Neural cell (in vitro differentiated cells): Measurements from ENCODE around the gene MMS19. TPM values are rescaled to one million over a fixed set of nuclear protein-coding genes. Genes with fewer than 3 reads are reported as not detected.

ENCODE experiments used
- H2AFZ ChIP-seq: fragments of 200-600, 300-800 bp; sonication (generic), shearing (Covaris generic); 2 replicates; pipeline ENCODE4 v1.6.0; 2014; ENCODE audit warnings: low read depth, mild to moderate bottlenecking, antibody characterized with exemption, low read length, moderate library complexity
- H3F3A ChIP-seq: fragments of 200-600 bp; shearing (Covaris generic); 2 replicates; pipeline ENCODE4 v1.6.1; 2016; ENCODE audit warnings: mild to moderate bottlenecking, moderate library complexity, mixed read lengths, antibody characterized with exemption, low read length; ENCODE audit not compliant: insufficient read depth, poor library complexity, severe bottlenecking
- H3K27ac ChIP-seq: fragments of 200-600, 300-800 bp; sonication (generic), shearing (Covaris generic); 2 replicates; pipeline ENCODE4 v1.5.1; 2014; ENCODE audit warnings: mild to moderate bottlenecking, low read length, moderate library complexity
- H3K27me3 ChIP-seq: fragments of 300-800, 200-600 bp; sonication (generic), shearing (Covaris generic); 2 replicates; pipeline ENCODE4 v1.6.0; 2014; ENCODE audit warnings: mild to moderate bottlenecking, low read depth, low read length, moderate library complexity; ENCODE audit not compliant: insufficient read depth
- H3K36me3 ChIP-seq: fragments of 300-800, 200-600 bp; sonication (generic), shearing (Covaris generic); 2 replicates; pipeline ENCODE4 v1.5.1; 2014; ENCODE audit warnings: mild to moderate bottlenecking, antibody characterized with exemption, low read length, moderate library complexity; ENCODE audit not compliant: insufficient read depth
- H3K4me2 ChIP-seq: fragments of 300-800, 200-600 bp; sonication (generic), shearing (Covaris generic); 2 replicates; pipeline ENCODE4 v1.6.0; 2014; ENCODE audit warnings: mild to moderate bottlenecking, low read length
- H3K4me3 ChIP-seq: fragments of 300-800, 200-600 bp; sonication (generic), shearing (Covaris generic); 2 replicates; pipeline ENCODE4 v1.5.1; 2014; ENCODE audit warnings: mild to moderate bottlenecking, low read length, moderate library complexity
- H3K79me2 ChIP-seq: fragments of 200-600 bp; shearing (Covaris generic); replicated peaks from 2 replicates; pipeline ENCODE4 v1.6.0; 2014; ENCODE audit warnings: mild to moderate bottlenecking, low read length, moderate library complexity; ENCODE audit not compliant: insufficient read depth
- H3K9ac ChIP-seq: fragments of 300-800, 200-600 bp; sonication (generic), shearing (Covaris generic); 2 replicates; pipeline ENCODE4 v1.6.1; 2016; ENCODE audit warnings: mild to moderate bottlenecking, low read length, mixed read lengths
- H3K9me2 ChIP-seq: fragments of 200-600 bp; shearing (Covaris generic); 2 replicates; pipeline ENCODE4 v1.6.1; 2016; ENCODE audit warnings: mild to moderate bottlenecking, low read length, mixed read lengths; ENCODE audit not compliant: insufficient read depth
- H3K9me3 ChIP-seq: fragments of 200-600, 300-800 bp; sonication (generic), shearing (Covaris generic); 2 replicates; pipeline ENCODE4 v1.6.1; 2016; ENCODE audit warnings: mild to moderate bottlenecking, mixed run types, low read length, moderate library complexity, mixed read lengths
- H4K20me1 ChIP-seq: fragments of 200-600 bp; shearing (Covaris generic); 2 replicates; pipeline ENCODE4 v1.6.1; 2016; ENCODE audit warnings: mild to moderate bottlenecking, mixed run types; ENCODE audit not compliant: insufficient read depth
- CTCF ChIP-seq: fragments of 450-650 bp; IDR thresholded peaks from 2 replicates; pipeline ENCODE4 v1.5.1; 2014; ENCODE audit warnings: antibody characterized with exemption, mild to moderate bottlenecking, moderate library complexity; ENCODE audit not compliant: poor library complexity, severe bottlenecking
- EP300 ChIP-seq: fragments of 450-650 bp; conservative IDR thresholded peaks from 2 replicates; pipeline ENCODE4 v1.6.1; 2014; ENCODE audit warnings: antibody characterized with exemption, mild to moderate bottlenecking, moderate library complexity; ENCODE audit not compliant: poor library complexity, severe bottlenecking
- EZH2 ChIP-seq: fragments of 200-600, 300-800 bp; shearing (Covaris generic), sonication (generic); IDR thresholded peaks from 2 replicates; pipeline ENCODE4 v1.6.1; 2014; ENCODE audit warnings: antibody characterized with exemption, low read length, borderline replicate concordance, mild to moderate bottlenecking; ENCODE audit not compliant: insufficient read depth, poor library complexity, severe bottlenecking
- MXI1 ChIP-seq: fragments of 450-650 bp; conservative IDR thresholded peaks from 2 replicates; pipeline ENCODE4 v1.6.1; 2014; ENCODE audit warnings: antibody characterized with exemption, mild to moderate bottlenecking; ENCODE audit not compliant: poor library complexity, severe bottlenecking
- POLR2AphosphoS5 ChIP-seq: IDR thresholded peaks from 2 replicates; pipeline ENCODE4 v1.6.1; 2012
- RAD21 ChIP-seq: fragments of 450-650 bp; conservative IDR thresholded peaks from 2 replicates; pipeline ENCODE4 v1.6.1; 2014; ENCODE audit warnings: antibody characterized with exemption, mild to moderate bottlenecking, moderate library complexity
- REST ChIP-seq: IDR thresholded peaks from 2 replicates; pipeline ENCODE4 v1.6.1; 2012; ENCODE audit warnings: borderline replicate concordance
- SMC3 ChIP-seq: fragments of 450-650 bp; conservative IDR thresholded peaks from 2 replicates; pipeline ENCODE4 v1.6.1; 2014; ENCODE audit warnings: antibody characterized with exemption, mild to moderate bottlenecking, moderate library complexity; ENCODE audit not compliant: poor library complexity
- TAF1 ChIP-seq: IDR thresholded peaks from 2 replicates; pipeline ENCODE4 v1.6.1; 2012; ENCODE audit warnings: low read depth
- polyA plus RNA-seq: library from polyadenylated mRNA; depleted of rRNA; stranded (reverse); fragments of >200 nt; gene quantifications from 2 replicates; pipeline ENCODE4 v1.2.3, GENCODE V29; 2014

Gene MMS19
- polyA plus RNA-seq, 1 donor from 2014 or later, result 54.1 TPM

GRCh38 chr10:97522937-97523336, 24.7 kb upstream of the MMS19 start:
- Histone ChIP-seq H3K4me3 (no peak overlapping the region), H3K9me3 (no peaks in the 10 kb centered on the region), H3K36me3 (no peaks in the 10 kb centered on the region), H3K4me2 (no peak overlapping the region), H3K9ac (no peak overlapping the region), H2AFZ (no peak overlapping the region), H3K27ac (no peak overlapping the region), H4K20me1 (no peaks in the 10 kb centered on the region), H3K79me2 (no peaks in the 10 kb centered on the region), H3F3A (no peaks in the 10 kb centered on the region), H3K27me3 (no peaks in the 10 kb centered on the region), H3K9me2 (no peaks in the 10 kb centered on the region)
- TF ChIP-seq POLR2AphosphoS5 (no peak), SMC3 (no peak), REST (no peak)

- H3K9me2 ChIP-seq, result no peaks in the 10 kb centered on the region
- no peaks in the 10 kb centered on the region for H3K27me3 ChIP-seq
- no peak overlapping the region for H3K27ac ChIP-seq
- no peaks in the 10 kb centered on the region for H3K79me2 ChIP-seq
- H3K36me3 ChIP-seq, result no peaks in the 10 kb centered on the region
- H3K9ac ChIP-seq, result no peak overlapping the region
- TF ChIP-seq SMC3 (no peak), TAF1 (no peak), EZH2 (no peak), CTCF (no peak), MXI1 (no peak), EP300 (no peak), REST (no peak), POLR2AphosphoS5 (no peak), RAD21 (no peak)
- H4K20me1 ChIP-seq, result no peaks in the 10 kb centered on the region
- no peaks in the 10 kb centered on the region for H3K9me3 ChIP-seq
- no peak overlapping the region for H3K4me2 ChIP-seq
- H3K4me3 ChIP-seq, result no peak overlapping the region
- no peaks in the 10 kb centered on the region for H3F3A ChIP-seq
- H2AFZ ChIP-seq, result no peak overlapping the region
These were observed 23.8 kb upstream of the MMS19 start for GRCh38 chr10:97522071-97522470.
